Astrocyte (in vitro differentiated cells and primary cell): ENCODE measurements around the gene LZTR1. TPM values are rescaled to one million over a fixed set of nuclear protein-coding genes. Genes with fewer than 3 reads are reported as not detected.
A peak's percentile ranks its signal among the peaks of the same experiment; 100 is the strongest.

Experiments used
- DNase-seq: peaks from one replicate; pipeline ENCODE4 v3.0.0-alpha.2; 2010; ENCODE audit warnings: low read depth
- FAIRE-seq: peaks from 2 replicates; lab custom pipeline; 2011; peaks lifted over from hg19 to GRCh38; lab: Jason Lieb, UNC
- H2AFZ ChIP-seq: 2 replicates; pipeline ENCODE4 v1.6.0; 2012; ENCODE audit warnings: low read depth, low read length, inconsistent platforms
- H3K27ac ChIP-seq: 2 replicates; pipeline ENCODE4 v1.5.1; 2011; ENCODE audit warnings: low read depth, low read length, inconsistent platforms
- H3K27me3 ChIP-seq: 2 replicates; pipeline ENCODE4 v1.6.0; 2011; ENCODE audit warnings: low read length, inconsistent platforms; ENCODE audit not compliant: insufficient read depth
- H3K36me3 ChIP-seq: 2 replicates; pipeline ENCODE4 v1.5.1; 2011; ENCODE audit warnings: low read length, inconsistent platforms; ENCODE audit not compliant: insufficient read depth
- H3K4me1 ChIP-seq: 2 replicates; pipeline ENCODE4 v1.5.1; 2011; ENCODE audit warnings: low read length, inconsistent platforms; ENCODE audit not compliant: insufficient read depth
- H3K4me2 ChIP-seq: 2 replicates; pipeline ENCODE4 v1.6.0; 2012; ENCODE audit warnings: low read length, inconsistent platforms
- H3K4me3 ChIP-seq: 2 replicates; pipeline ENCODE4 v1.5.1; 2011; ENCODE audit warnings: low read depth, mild to moderate bottlenecking, low read length, inconsistent platforms; ENCODE audit not compliant: insufficient read depth
- H3K79me2 ChIP-seq: 2 replicates; pipeline ENCODE4 v1.6.0; 2012; ENCODE audit warnings: mild to moderate bottlenecking, low read length, inconsistent platforms; ENCODE audit not compliant: insufficient read depth
- H3K9ac ChIP-seq: 2 replicates; pipeline ENCODE4 v1.6.0; 2012; ENCODE audit warnings: mild to moderate bottlenecking, low read length, inconsistent platforms
- H3K9me3 ChIP-seq: 2 replicates; pipeline ENCODE4 v1.5.1; 2012; ENCODE audit warnings: low read depth, mild to moderate bottlenecking, low read length, inconsistent platforms; ENCODE audit not compliant: insufficient read depth
- H4K20me1 ChIP-seq: 2 replicates; pipeline ENCODE4 v1.6.0; 2012; ENCODE audit warnings: low read length, inconsistent platforms; ENCODE audit not compliant: insufficient read depth
- H3K27ac Mint-ChIP-seq: one replicate; pipeline ENCODE4 v1.8.0; 2021; ENCODE audit warnings: mild to moderate bottlenecking, mixed read lengths; ENCODE audit not compliant: unreplicated experiment
- H3K27me3 Mint-ChIP-seq: one replicate; pipeline ENCODE4 v1.8.0; 2021; ENCODE audit warnings: low read depth, mixed read lengths; ENCODE audit not compliant: unreplicated experiment
- H3K36me3 Mint-ChIP-seq: one replicate; pipeline ENCODE4 v1.8.0; 2021; ENCODE audit warnings: low read depth, mixed read lengths; ENCODE audit not compliant: unreplicated experiment
- H3K4me1 Mint-ChIP-seq: one replicate; pipeline ENCODE4 v1.8.0; 2021; ENCODE audit warnings: low read depth, mixed read lengths; ENCODE audit not compliant: unreplicated experiment
- H3K4me3 Mint-ChIP-seq: one replicate; pipeline ENCODE4 v1.8.0; 2021; ENCODE audit warnings: mild to moderate bottlenecking, moderate library complexity, mixed read lengths; ENCODE audit not compliant: unreplicated experiment
- H3K9me3 Mint-ChIP-seq: one replicate; pipeline ENCODE4 v1.8.0; 2021; ENCODE audit warnings: mild to moderate bottlenecking, mixed read lengths; ENCODE audit not compliant: unreplicated experiment
- CTCF ChIP-seq: IDR thresholded peaks from 2 replicates; pipeline ENCODE4 v1.5.1; 2011; ENCODE audit warnings: low read depth, mild to moderate bottlenecking, inconsistent platforms, low read length, moderate library complexity; ENCODE audit not compliant: insufficient read depth
- EZH2 ChIP-seq: IDR thresholded peaks from 2 replicates; pipeline ENCODE4 v1.6.1; 2012; ENCODE audit warnings: mild to moderate bottlenecking, low read length, inconsistent platforms; ENCODE audit not compliant: insufficient read depth
- total RNA-seq: library from RNA; stranded (reverse); gene quantifications from 2 replicates; pipeline ENCODE4 v1.2.1, GENCODE V29; 2021

The LZTR1 gene
- total RNA-seq, 1 donor from 2014 or later: 62.0 TPM

- Mint-ChIP-seq H3K4me3 (no peak overlapping the region), H3K27ac (no peak overlapping the region), H3K27me3 (no peaks in the 10 kb centered on the region), H3K4me1 (no peaks in the 10 kb centered on the region), H3K9me3 (no peaks in the 10 kb centered on the region), H3K36me3 (peaks cover 6% of the 10 kb centered on the region)
- no peak overlapping the region for H3K9ac ChIP-seq
- no peak overlapping the region for H3K27ac ChIP-seq
- H3K4me2 ChIP-seq: no peak overlapping the region
- no peaks in the 10 kb centered on the region for H3K9me3 ChIP-seq
- no peak overlapping the region for H2AFZ ChIP-seq
- peaks cover 6% of the 10 kb centered on the region for H3K79me2 ChIP-seq
- no peaks in the 10 kb centered on the region for H3K36me3 ChIP-seq
- TF ChIP-seq CTCF (no peak), EZH2 (no peak)
- no peak for DNase-seq
- H3K27me3 ChIP-seq: no peaks in the 10 kb centered on the region
- no peak for FAIRE-seq
- H3K4me1 ChIP-seq: peaks cover under 1% of the 10 kb centered on the region
- no peak overlapping the region for H3K4me3 ChIP-seq
- peaks cover 31% of the 10 kb centered on the region for H4K20me1 ChIP-seq
Measured at GRCh38 chr22:20994902-20995241, 12.8 kb downstream of the LZTR1 start.

DNA sequence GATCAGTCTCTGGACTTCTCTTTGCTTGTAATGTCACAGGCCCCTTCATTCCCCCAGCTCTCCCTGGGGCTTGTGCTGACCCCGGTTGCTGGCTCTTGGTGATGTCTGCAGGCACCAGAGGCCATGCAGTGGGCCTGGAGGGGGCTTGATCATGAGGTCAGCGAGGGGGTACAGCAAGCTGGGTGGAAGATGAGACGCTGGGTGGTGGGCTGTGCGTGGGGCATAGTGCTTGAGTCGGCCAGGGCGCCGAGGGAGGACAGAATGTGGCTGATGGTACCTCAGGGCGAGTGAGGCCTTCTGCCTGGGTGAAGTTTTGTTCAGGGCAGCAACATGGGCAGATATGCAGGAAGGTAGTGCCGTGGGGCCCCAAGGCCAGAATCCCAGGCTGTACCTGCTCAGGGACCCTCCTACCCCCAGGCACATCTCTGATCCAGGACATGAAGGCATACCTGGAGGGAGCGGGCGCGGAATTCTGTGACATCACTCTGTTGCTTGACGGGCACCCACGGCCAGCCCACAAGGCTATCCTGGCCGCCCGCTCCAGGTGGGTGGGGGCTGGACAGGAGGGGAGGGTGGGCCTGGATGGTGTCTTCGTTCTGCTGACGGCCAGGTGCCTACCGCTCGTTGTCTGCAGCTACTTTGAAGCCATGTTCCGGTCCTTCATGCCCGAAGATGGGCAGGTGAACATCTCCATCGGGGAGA, 13.4 kb downstream of the LZTR1 start:
- H3K79me2 ChIP-seq: peaks cover 12% of the 10 kb centered on the region
- Mint-ChIP-seq H3K4me1 (no peaks in the 10 kb centered on the region), H3K36me3 (peaks cover 3% of the 10 kb centered on the region), H3K27ac (no peak overlapping the region), H3K27me3 (no peaks in the 10 kb centered on the region), H3K4me3 (no peak overlapping the region), H3K9me3 (no peaks in the 10 kb centered on the region)
- H3K27me3 ChIP-seq: no peaks in the 10 kb centered on the region
- FAIRE-seq: no peak
- no peak overlapping the region for H3K4me2 ChIP-seq
- H3K27ac ChIP-seq: no peak overlapping the region
- H3K9ac ChIP-seq: no peak overlapping the region
- H3K4me3 ChIP-seq: no peak overlapping the region
- peaks cover 34% of the 10 kb centered on the region for H4K20me1 ChIP-seq
- H3K9me3 ChIP-seq: no peaks in the 10 kb centered on the region
- no peak for DNase-seq
- TF ChIP-seq CTCF: no peak
- TF ChIP-seq EZH2: no peak
- no peak overlapping the region for H2AFZ ChIP-seq
- H3K4me1 ChIP-seq: peaks cover 7% of the 10 kb centered on the region
- no peaks in the 10 kb centered on the region for H3K36me3 ChIP-seq

DNA sequence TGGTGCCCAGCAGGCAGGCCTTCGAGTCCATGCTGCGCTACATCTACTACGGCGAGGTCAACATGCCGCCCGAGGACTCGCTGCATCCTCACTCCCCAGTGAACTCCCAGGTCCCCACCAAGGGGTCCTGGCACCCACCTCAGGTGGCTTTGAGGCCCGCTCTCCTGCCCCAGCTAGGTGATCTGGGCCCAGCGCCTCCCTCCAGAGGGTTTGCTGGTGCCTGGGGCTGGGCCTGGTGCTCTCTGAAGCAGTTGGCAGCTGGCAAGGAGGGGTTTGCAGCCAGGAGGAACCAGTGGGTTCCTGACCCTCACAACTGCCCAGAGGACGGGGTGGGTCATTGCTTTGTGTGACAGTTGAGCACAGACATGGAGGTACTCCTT, 13.9 kb downstream of the LZTR1 start:
- H3K36me3 ChIP-seq: no peaks in the 10 kb centered on the region
- no peak for FAIRE-seq

More for the DNA sequence above, 13.9 kb downstream of the LZTR1 start:
- Histone ChIP-seq H3K4me1 (peaks cover 12% of the 10 kb centered on the region), H3K27me3 (no peaks in the 10 kb centered on the region), H3K79me2 (peaks cover 18% of the 10 kb centered on the region), H3K4me2 (no peak overlapping the region), H3K27ac (no peak overlapping the region), H3K9ac (no peak overlapping the region), H3K9me3 (no peaks in the 10 kb centered on the region), H3K4me3 (no peak overlapping the region), H2AFZ (no peak overlapping the region), H4K20me1 (peaks cover 34% of the 10 kb centered on the region)
- Mint-ChIP-seq H3K4me1 (no peaks in the 10 kb centered on the region), H3K4me3 (no peak overlapping the region), H3K27me3 (no peaks in the 10 kb centered on the region), H3K27ac (peak overlapping the region; percentile 18), H3K36me3 (peaks cover 3% of the 10 kb centered on the region), H3K9me3 (no peaks in the 10 kb centered on the region)
- TF ChIP-seq CTCF: no peak
- TF ChIP-seq EZH2: no peak
- DNase-seq: no peak
